CD1c-positive myeloid dendritic cell (primary cell): Measurements from ENCODE around the gene RAG1.

ENCODE experiments used
- DNase-seq: peaks from one replicate; pipeline ENCODE4 v3.0.0-alpha.2; 2016; ENCODE audit errors: extremely low spot score

The RAG1 gene

DNA sequence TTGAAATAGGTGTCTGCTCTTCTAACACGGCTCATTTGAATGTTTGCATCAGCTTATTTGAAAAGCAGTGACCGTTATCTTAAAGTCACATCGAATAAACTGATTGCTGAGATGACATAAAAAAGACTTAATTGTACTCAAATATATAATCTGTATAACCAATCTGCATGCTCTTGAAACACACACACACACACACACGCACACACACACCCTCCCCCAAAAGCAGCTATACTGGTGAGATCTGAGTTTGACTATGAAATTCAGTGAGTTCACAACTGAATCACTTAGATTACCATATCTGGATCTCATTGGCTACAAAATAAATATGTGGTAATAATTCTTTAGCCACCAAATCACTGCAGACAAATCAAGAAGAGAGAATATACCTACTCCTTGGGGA lies 22.7 kb downstream of the RAG1 start:
- no peak for DNase-seq

DNA sequence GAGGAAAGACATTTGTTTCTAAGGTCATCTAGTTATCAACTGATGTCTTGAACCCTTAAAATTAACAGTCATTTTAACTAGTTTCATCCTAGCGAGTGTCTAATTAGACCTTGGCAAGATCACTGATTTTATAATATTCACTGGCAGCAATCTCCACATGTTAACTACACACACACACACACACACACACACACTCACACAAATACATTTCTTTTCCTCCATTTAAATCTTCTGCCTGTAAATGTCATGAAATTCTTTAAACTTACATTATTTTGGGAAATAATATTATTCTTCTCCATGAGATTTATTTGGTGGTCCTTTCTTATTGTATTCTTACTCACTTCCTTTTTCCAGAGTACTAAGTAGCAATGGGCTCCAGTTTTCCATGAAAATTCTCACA lies 23.6 kb downstream of the RAG1 start:
- no peak for DNase-seq

DNA sequence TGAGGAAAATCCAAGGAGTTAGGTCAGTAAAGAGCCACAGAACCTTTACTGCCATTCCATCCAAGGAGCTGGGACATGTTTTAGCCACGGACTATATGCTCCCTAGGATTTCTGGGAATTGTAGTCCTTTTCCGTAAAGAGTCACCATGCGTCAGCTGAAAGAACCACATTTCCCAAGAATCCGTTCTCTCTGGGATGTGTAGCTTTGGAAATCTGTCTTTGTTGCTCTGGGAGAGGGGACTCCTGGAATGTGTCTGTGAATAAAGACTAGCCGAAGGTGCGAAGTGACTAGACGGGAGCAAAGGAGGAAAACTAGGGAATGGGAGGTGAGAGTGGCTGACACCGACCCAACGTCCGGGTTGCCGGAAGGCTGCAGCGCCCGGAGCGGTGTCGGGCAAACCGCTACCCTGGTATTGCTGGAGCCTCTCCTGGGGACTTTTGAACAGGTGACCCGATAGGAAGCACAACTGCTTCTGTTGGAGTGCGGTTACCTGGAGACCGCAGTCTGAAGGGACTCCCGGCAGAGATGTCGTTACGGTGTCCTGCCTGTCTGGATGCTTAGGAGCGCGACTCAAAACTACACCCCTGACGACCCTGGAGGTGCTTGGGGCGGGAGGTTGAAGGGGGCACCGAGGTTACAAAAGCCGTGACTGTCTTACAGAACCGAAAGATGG lies 26.6 kb downstream of the RAG1 start, which contains the start of gene IFTAP:
Gene IFTAP (plus strand): TSS at position 187 of the 674 bp plus-strand sequence. CDS start 15,602 bp downstream, outside the sequence.
- DNase-seq = peak; percentile 76

DNA sequence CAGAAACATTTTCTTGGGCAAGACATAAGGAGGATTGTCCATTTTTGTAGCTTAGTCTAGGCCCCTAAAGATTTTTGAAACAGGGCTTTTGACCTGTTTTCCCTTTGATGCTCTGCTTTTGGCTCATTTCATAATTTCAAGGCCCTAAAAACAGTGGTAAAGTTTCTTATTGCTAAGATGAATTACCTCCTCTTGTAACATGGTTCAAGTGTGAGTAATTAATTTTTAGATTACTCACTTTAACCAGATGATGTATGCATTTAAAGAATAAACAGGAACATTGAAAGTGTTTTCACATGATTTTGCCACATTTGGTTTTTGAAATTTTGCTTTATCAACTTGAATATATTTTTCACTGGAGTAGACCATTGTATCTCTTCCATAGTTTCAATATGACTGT lies 29.1 kb downstream of the RAG1 start:
- DNase-seq = no peak

DNA sequence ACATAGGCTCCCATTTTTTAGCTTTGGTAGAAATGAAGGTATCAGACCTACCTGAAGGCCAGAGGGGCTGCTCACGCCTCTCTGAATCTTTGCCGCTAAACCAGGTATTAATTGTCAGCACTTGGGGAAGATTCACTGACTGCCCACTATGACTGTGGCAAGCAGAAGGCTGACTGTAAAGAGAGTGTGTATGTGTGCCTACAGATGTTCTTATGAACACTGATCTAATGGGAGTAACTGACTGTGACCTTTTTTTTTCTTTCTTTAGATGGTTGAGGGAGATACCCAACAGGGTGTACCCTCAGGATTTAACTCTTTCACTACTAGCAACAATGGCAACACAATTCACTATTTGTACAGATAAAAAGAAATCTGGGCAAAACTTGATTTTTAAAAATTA lies 30.2 kb downstream of the RAG1 start, which contains the start of gene RAG2:
Gene RAG2 (minus strand): TSS at position 186 of the 400 bp plus-strand sequence. CDS start 4,068 bp downstream, outside the sequence.
- DNase-seq = no peak

DNA sequence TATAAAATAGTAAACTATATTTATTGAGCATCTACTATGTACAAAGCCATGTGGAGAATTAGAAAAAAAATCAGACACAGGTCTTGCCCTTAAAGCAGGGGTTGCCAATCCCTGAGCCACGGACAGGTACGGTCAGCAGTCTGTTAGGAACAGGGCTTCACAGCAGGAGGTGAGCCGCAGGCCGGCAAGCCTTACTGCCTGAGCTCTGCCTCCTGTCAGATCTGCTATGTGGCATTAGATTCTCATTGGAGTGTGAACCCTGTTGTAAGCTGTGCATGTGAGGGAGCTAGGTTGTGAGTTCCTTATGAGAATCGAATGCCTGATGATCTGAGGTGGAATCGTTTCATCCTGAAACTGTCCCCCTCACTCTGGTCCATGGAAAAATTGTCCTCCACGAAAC lies 32.4 kb downstream of the RAG1 start:
- DNase-seq = no peak

DNA sequence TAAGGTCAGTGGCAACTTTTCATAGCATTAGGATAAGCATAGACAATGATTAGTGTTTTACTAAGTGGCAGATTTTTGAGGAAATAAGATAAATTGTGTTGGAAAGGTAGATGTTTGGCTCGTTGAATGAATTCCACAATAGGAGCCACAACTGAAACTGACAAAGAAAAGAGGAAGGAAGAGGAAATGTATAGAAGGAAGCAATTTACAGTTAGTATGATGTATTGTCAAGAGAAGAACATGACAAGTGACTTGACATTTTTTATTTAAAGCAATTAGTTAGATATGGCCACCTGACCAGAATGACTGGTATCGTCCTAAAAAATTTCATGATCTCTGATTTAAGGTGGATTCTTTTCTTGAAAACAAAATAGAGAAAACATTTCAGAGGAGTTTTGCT lies 33.3 kb downstream of the RAG1 start:
- DNase-seq = no peak

DNA sequence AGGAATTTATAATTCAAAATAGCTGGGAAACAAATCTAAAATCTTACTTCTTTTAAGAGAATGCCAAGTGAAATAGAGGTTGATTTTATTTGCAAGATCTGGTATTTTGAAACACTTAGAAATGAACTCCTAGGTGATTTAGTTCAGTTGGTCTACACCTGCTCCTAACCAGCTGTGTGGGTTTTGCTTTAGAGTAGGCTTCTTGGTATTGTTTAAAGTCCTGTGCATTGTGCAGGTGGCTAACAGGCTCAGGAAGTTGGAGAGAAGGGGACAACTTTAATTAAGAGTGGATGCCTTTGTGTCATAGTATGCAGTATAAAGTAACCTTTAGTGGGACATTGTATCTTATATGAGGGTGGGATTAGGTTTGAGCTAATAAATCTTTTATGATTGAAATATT lies 34.3 kb downstream of the RAG1 start:
- no peak for DNase-seq

DNA sequence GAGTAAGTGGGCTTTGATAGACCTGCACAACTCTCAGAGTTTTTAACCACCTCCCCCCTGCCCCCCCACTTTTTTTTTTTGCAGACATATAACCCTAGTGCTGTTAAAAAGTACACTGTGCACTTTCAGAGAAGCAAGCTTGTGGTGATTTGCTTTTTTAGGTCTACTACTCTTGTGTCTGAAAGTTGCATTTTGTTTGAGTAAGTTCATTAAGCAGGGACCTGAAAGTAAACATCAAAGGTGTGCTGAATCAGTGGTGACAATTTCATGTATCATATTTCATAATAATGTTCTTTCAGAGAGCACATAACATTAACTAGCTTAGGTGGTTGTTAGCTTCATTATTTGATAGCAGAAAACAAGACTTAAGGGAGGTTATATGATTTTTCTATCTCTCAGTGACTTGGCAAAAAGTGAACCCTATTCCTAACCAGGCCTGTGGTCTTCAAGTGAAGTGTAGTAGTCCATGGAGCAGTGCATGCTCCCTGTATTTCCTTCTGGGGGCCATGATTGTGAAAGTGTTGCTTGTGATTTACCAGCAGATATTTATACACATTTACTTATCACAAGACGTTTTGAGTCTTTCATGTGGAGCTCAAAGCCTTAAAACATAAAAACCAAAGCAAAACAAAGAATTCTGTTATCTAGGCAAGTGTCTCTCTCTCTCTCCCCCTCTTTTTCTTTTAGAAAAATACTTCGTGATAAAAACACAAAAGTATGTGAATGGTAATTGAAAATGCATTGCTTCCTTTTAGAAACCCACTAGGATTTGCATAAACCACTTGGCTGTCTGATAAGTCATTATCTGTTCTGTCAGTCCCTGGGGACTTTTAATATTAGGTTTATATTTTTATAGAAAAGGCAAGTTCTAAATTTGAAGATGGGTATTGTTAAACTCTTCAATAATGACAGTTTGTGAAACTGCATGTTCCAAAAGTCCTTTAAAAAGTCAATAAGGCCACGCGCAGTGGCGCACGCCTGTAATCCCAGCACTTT lies 37.7 kb downstream of the RAG1 start:
- no peak for DNase-seq

DNA sequence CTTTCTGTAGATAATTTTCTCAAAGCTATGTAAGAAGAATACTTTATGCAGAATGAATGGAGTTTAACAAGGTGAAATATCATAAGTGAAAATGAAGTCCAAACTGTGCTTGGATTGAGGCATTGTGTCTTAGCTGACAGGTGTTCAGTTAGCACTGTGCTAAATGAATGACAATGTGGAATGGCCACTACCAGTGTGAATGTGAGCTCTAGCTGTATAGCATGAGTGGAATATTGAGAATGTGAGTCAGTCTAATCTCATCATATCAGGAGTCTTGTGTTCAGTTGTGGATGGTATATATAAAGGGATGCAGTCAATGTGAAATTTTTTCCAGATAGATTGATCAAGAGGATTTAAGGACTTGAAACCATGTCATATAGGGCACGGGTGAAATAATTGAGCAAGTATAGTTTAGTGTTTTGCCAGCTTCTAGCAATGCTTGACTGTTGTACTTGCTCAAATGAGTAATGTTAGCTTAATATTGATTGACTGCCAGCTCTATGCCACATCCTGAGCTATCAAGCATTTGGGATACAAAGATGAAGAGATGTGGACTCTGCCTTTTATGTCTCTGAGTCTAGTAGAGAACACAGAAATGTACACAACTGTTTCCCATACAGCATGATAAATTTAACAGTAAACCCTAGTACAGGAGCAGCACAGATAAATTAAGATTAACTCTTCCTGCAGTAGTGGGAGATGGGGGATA lies 40.8 kb downstream of the RAG1 start:
- no peak for DNase-seq

DNA sequence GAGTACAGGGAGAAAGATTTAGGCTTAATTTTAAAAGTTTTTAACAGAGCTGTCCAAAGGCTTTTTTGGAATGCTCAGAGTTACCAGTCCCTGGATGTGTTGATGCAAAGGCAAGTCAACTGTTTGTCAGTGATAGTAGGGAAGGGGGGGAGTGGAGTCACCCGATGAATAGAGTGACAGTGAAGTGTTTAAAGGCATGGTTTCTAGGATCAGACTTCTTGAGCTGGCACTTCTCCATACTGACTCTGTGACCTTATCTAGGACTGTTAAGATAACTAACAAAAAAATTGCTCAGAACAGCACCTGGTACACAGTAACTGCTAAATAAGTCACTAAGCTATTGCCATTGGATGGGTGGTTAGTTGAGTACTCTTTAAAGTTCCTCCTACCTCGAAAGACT lies 41.6 kb downstream of the RAG1 start:
- no peak for DNase-seq

DNA sequence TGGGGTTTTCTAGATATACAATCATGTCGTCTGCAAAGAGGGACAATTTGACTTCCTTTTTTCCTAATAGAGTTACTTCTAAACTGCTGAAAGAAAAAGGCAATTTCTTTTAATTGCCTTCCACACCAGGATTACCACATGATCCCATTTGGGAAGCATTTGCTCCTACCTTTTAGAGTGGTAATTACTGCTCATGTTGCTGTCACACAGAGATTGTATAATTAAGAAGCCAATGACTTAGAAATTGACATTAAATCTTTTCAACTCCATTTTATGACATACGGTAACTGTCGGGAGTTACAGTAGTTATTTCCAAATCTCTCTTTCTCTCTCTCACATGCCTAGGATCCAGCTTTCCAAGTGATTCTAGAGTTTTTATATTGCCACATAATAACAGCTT lies 48.0 kb downstream of the RAG1 start:
- no peak for DNase-seq

DNA sequence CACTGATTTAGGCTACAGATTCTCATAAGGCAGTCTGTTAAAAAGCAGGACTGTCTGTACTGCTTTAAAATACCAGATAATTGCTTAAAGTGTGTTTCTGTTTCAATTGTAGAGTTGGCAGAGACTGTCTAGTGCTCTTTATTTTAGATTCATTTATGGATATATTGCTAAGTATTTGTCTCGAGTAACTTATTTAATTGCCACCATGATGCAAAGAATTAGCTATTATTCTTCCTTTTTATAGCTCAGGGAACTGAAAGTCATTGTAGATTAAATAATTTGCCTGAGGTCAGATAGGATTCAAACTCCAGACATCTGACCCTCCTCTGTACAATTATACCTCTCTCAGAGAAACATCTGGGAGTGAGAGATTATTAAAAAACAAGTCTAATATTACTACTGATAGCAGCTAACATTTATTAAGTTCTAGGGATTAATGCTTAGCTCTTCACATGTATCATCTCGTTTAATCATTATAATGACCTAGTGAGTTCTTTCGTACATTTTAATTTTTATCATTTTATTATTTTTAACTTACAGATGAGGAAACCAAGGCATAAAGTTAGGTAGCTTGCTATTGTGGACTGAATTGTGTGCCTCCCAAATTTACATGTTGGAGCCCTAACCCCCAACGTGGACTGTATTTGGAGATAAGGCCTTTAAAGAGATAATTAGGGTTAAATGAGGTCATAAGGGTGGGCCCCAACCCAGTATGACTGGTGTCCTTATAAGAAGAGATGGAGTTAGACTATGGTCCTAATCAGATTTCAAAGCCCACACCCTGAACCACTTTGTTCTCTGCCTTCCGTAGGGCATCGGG lies 49.9 kb downstream of the RAG1 start:
- no peak for DNase-seq

DNA sequence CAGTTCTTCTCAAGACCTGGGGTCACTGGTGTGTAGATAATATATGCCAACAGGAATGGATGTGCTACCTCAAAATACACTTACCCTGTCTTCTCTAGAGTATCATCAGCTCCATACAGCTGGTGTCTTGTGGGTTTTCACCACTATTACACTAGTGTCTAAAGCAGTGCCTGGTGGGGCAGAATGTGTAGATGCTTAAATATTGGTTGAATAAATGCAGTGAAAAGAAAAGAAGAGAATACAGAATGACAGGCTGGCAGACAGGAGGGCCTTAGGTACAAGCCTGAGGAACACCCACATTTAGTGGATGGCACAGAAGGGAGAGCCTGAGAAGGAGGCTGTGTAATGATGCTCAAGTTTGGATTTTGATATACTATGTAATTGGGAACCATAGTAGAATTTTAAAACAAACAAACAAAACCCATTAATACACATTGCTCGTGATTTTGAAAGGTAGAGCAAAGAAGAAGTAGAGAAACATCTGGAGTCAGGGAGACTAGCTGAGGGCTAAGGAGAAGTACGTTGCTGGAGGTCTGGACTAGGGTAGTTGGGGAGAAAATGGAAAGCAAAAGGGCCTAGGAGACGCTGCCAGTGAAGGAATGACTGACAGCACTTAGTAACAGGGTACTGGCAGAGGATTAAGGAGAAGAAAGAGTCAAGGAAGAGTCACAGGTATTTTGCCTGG lies 50.7 kb downstream of the RAG1 start:
- no peak for DNase-seq

DNA sequence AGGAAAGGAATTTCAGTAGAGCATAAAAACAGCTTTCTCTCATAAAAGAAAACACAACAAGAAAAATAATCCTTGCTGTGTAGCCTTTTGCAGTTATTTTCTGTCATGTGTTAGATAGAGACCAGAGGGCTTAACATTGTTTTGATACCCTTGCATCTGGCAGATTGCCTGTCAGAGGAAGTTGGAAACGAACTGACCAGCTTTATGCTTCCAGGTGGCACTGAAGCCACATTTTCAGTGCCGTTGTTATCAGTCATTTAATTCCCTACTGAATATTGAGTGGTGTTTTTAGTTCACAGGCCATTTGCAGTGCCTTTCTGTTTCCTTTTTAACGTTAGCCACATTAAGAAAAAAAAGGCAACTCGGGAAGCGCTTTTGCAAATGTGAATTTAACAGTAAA lies 51.7 kb downstream of the RAG1 start:
- DNase-seq = no peak

DNA sequence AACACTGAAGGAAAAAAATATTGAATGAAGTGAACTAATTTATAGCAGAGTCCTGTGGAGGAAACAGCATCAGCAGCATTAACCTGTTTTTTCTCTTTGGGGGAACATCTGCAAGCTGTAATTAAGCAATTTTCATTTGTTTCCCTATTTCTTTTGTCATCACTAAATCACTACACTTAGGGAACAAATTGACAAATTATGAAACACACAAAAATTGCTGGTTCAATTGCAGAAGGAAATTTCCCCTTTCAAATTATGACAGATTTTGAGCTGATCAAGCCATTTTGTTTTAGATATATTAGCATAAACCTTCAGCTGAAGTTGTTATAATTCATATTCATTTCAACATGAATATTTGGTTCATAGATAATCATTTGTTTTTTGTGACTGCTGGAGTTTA lies 52.4 kb downstream of the RAG1 start:
- DNase-seq = no peak

DNA sequence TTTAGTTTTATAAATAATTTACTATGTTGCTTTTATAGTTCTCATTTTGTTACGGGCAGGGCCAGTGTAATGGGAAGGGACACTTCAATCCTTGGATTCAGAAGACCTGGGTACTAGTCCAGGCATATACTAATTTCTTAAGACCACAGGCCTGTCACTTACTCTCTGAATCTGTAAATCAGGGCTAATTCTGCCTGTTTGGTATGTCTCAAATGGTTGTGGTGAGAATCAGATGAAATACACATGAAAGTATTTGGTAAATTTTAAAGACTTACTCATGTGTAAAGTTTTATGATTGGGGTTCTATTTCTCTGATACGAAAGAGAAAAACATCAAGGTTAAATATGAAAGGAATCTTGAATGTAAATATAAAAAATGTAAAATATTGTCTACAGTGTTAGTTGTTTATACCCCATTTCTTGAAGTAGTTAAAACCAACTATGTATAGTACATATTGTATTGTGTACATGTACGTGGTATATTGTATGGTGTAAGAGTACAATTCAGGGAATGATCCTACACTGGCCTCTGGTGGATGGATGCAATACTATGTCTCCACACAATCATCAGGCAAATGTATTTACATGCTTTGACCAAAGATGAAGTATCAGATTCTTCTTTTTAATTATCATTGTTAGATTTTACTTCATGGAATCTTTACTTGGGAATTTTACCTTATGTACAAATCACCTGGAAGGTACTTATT lies 54.8 kb downstream of the RAG1 start:
- DNase-seq = no peak

DNA sequence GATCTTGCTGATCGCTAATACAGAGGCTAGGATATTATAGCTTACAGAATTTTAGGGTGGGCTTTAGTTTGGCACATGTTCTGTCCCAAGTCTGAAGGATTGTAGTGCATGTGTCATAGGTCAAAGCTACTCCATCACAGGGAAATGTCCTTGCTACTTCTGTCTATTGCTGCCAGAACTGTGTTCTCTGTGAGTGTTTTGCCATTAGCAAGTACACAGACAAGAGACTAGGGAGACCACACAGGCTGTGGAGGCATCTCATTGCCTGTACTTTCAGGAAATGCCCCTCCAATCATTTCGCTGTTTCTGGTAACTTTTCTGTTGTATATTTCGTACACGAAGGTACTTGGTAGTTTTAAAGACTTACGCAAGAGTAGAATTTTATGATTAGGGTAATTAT lies 55.7 kb downstream of the RAG1 start:
- no peak for DNase-seq

DNA sequence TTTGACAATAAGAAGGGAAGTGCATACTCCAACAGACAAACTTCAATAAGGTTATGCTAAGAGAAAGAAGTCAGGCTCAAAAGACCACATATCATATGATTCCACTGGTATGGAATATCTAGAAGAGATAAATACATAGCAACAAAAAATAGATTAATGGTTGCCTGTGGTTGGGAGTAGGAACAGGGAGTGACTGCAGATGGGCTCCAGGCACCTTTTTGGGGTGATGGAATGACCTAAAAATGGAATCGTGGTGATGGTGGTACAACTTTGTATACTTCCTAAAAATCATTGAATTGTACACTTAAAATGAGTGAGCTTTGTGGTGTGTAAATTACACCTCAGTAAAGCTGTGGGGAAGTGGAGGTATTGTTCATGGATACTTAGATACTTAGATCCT lies 59.2 kb downstream of the RAG1 start:
- DNase-seq = no peak

DNA sequence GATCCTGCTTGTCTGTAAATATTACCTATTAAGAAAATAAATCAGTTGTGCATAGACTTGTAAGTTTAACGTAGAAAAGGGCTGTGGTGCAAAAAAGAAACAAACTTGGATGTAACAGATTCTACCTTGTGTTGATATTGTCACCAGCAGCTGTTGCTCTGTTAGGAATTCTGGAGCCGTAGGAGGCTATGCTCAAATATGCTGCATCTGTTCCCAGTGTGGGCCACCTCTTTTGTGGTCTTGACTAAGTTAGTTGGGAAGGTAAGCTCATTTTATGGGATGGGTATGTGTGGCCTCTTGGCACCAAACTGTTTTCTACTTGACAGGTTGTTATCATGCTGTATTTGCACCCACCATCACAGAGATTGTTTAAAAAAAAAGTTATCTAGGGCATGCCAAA lies 59.7 kb downstream of the RAG1 start:
- DNase-seq = no peak
